HG03520 (cell line): ENCODE data around the gene LOXHD1.

ENCODE experiments used
- ATAC-seq: cut with Tn5 transposase; IDR thresholded peaks from one replicate; pipeline ENCODE4 v1.9.1; 2021; ENCODE audit warnings: mild to moderate bottlenecking, moderate library complexity; ENCODE audit not compliant: unreplicated experiment

Gene LOXHD1

GRCh38 chr18:46482831-46483230 is 174.2 kb downstream of the LOXHD1 start:
- no peak for ATAC-seq

- ATAC-seq = no peak
Measured at GRCh38 chr18:46481847-46482245, 175.2 kb downstream of the LOXHD1 start.

- no peak for ATAC-seq
Measured at GRCh38 chr18:46481048-46481846, 175.8 kb downstream of the LOXHD1 start.

GRCh38 chr18:46480226-46480625 is 176.8 kb downstream of the LOXHD1 start:
- no peak for ATAC-seq

- no peak for ATAC-seq
Measured at GRCh38 chr18:46478796-46479195, 178.2 kb downstream of the LOXHD1 start.

GRCh38 chr18:46477425-46478011 is 179.5 kb downstream of the LOXHD1 start:
- no peak for ATAC-seq

- no peak for ATAC-seq
Measured at GRCh38 chr18:46475390-46475752, 181.6 kb downstream of the LOXHD1 start.

GRCh38 chr18:46474487-46475389 is 182.3 kb downstream of the LOXHD1 start:
- ATAC-seq = no peak

GRCh38 chr18:46471809-46472498 is 185.1 kb downstream of the LOXHD1 start:
- no peak for ATAC-seq

GRCh38 chr18:46470714-46471113 is 186.3 kb downstream of the LOXHD1 start:
- ATAC-seq = no peak

- ATAC-seq = no peak
Measured at GRCh38 chr18:46469186-46469915, 187.7 kb downstream of the LOXHD1 start.

GRCh38 chr18:46468426-46469180 is 188.4 kb downstream of the LOXHD1 start:
- no peak for ATAC-seq

- ATAC-seq = no peak
Measured at GRCh38 chr18:46466234-46467160, 190.5 kb downstream of the LOXHD1 start.

GRCh38 chr18:46464926-46465655 is 191.9 kb downstream of the LOXHD1 start:
- ATAC-seq = no peak

- ATAC-seq = no peak
Measured at GRCh38 chr18:46462523-46462922, 194.5 kb downstream of the LOXHD1 start.

GRCh38 chr18:46461993-46462392 is 195.0 kb downstream of the LOXHD1 start:
- no peak for ATAC-seq

- ATAC-seq = no peak
Measured at GRCh38 chr18:46460754-46461153, 196.3 kb downstream of the LOXHD1 start.
